GM21367 (cell line): ENCODE results near the gene BRAT1.

Source experiments
- ATAC-seq: cut with Tn5 transposase; IDR thresholded peaks from one replicate; pipeline ENCODE4 v1.9.1; 2021; ENCODE audit not compliant: unreplicated experiment

Gene BRAT1

GRCh38 chr7:2525658-2526630, 29.4 kb downstream of the BRAT1 start:
- ATAC-seq, result no peak

DNA sequence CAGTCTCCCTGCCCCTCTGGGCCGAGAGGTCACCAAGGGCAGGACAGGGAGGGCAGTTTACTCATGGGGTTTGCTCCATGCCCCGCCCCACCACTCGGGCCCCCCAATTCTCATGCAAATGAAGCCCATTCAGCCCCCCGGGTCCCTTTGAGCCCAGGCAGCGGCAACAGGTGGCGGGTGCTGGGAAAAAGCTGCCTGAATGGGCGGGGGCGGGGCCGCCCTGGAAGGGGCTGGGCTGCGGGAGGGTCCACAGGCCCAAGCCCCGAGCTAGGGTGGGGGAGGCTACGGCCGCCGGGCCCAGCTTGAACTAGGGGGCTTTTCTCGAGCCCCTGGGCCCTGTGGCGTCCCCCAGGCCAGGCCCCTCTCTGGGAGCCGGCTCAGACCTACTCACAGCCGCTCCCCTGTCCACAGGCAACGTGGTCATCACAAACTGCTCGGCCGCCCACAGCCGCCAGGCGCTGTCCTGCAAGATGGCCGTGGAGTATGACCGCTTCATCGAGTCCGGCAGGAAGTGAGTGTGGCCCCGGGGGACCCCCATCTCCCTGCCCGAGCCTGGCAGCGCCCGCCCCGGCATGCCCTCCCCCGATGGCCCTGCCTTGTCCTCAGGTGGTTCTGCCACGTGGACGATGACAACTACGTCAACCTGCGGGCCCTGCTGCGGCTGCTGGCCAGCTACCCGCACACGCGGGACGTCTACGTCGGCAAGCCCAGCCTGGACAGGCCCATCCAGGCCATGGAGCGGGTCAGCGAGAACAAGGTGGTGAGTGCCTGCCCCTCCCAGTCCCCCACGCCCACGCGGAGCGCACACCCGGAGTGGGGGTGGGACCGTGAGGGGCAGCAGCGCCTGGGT, 30.3 kb downstream of the BRAT1 start:
- ATAC-seq, result no peak

DNA sequence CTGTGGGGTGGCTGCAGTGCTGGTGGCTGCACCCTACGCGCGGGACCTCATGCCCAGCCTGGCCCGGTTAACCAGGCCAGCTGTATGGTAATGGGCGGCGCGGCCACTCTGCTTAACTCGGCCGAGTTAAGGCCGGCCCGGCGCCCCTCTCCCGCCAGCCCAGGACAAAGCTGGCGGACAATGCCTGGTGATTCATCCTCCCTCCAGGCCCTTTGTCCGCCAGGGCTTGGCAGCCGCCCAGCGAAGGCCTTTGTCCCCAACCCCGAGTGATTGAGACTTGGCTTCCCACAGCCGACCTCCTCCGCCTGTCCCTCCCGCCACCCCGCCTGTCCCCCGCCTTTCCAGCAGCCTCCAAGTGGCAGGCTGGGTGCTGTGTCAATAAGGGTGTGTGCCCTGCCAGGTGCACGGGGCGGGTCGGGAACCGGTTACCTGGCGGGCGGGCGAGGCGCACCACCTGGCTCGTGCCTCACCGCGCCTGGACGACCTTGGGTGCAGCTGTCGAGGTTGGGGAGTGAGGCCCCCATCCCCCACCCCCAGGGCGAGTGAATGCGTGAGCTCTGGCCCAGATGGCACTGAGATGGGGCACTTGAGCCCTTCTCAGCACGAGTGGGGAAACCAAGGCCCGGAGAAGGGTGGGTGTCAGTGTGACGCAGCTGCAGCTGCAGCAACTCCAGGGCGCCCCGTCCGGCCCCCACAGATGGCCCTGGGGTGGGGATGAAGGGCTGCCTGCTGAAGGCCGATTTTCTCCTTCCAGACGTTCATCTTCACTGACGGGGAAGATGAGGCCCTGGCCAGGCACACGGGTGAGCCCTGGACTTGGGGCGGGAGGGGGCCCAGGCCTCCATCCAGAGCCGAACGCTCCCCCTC, 31.1 kb downstream of the BRAT1 start:
- no peak for ATAC-seq

- no peak for ATAC-seq
These were observed 31.8 kb downstream of the BRAT1 start for GRCh38 chr7:2523461-2523936.

GRCh38 chr7:2522780-2523433, 32.4 kb downstream of the BRAT1 start:
- no peak for ATAC-seq

DNA sequence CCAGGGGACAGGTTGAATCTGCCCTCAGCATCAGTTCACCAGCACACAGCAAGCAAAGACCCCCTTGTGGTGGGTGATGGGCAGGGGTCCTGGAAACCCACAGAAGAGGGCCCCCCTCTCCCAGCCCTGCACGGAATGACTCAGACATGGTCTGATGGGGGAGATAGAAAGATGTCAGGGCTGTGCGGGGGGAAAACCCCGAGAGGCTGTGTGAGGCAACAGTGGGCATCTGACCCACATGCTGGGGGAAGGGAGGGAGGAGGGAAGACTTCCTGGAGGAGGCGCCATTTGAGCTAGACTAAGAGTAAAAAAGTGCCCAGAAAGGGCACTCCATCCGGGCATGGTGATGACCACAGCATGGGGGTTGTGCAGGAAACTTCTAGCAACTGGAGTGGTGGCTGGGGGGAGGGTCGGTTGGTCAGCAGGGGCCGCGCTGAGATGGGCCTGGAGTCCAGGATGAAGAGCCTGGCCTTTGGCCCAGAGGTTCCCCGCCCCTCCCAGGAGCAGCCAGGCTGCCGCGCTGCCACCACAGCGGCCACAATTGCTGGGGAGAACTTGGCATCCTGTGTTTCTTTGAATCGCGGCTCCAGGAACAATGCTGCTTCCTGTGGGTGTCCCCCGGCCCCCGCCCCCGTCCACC, 33.3 kb downstream of the BRAT1 start:
- ATAC-seq, result no peak

DNA sequence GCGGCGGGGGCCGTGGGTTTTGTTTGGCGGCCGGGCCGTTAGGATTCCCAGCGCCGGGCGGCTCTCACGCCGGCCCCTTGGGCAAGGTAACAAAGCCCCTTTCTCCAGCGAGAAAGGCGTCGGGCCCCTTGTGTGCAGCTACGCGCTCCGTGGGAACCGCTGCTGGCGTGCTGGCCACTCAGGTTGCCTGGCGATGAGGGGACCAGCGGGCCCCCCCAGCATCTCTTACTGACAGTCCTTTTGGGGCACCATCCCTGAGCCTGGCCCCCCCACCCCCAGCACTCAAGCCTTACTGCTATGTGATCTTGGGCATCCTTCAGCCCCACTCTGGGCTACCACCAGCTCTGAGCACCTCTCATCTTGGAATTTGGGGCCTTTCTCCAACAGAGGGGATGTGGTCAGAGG, 34.0 kb downstream of the BRAT1 start:
- no peak for ATAC-seq

- no peak for ATAC-seq
These were observed 34.5 kb downstream of the BRAT1 start for GRCh38 chr7:2520761-2521290.

GRCh38 chr7:2520131-2520760, 35.1 kb downstream of the BRAT1 start:
- no peak for ATAC-seq

DNA sequence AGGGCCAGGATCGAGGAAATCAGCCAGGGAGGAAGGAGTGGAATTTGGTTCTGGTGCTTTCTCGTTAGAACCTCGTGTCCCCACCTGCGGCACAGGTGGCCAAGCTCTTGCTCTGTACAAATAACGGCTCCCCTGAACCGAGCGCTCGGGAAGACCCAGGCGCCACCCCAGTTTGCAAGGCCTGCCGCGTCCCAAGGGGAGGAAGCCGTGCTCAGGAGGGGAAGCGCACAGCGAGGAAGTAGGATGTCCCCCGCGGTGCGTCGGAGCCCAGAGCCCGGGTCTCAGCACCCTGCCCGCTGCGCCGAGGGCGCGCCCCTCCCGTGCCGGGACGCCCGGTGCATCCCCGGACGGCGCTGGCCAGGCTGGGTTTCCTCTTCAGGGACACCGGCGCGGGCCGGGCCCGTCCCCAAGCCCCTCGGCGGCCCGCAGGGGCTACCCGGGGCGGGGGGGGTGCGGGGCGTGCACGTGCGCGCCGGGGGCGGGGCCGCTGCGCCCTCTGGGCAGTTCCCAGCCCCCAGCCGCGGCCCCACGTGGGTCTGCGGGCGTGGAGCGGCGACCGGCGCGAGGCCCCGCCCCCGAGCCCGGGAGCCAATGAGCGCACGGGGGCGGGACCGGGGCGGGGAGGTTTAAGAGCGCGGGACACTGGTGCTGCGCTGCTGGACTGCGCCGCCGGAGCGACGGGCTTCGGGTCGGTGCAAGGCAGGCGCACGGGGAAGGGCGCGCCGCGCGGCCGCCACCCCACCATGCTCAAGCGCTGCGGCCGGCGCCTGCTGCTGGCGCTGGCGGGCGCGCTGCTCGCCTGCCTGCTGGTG, 36.0 kb downstream of the BRAT1 start, which contains the start of gene LFNG:
TSS of gene LFNG (plus strand) at position 656 of the 812 bp plus-strand sequence. CDS start at position 744, 88 bp downstream.
- ATAC-seq, result peak; percentile 71

- no peak for ATAC-seq
These were observed 36.6 kb downstream of the BRAT1 start for GRCh38 chr7:2518737-2519118.

GRCh38 chr7:2517678-2518507, 37.4 kb downstream of the BRAT1 start:
- no peak for ATAC-seq

DNA sequence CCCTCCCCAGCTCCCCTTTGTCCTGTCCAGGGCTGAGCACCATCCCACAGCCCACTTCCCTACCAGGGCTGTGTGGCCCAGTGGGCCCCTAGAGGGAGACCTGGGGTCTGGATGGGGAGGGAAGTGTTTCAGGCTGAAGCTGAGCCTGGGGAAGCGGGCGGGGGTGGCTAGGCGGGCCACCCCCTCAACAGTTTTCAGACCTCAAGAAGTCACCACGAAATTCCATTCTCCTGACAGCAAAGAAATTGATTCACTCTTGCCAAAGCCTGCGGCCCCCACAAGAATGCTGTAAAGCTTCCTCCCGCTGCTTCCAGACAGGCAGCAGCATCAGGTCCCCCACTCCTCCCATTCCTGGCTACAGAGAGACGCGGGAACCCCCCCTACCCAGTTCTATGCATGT, 38.3 kb downstream of the BRAT1 start:
- ATAC-seq, result no peak

GRCh38 chr7:2516194-2516555, 39.1 kb downstream of the BRAT1 start:
- ATAC-seq, result no peak

GRCh38 chr7:2515424-2516193, 39.7 kb downstream of the BRAT1 start:
- ATAC-seq, result no peak
